ENCODE measurements around the gene PPIE. TPM values are rescaled to one million over a fixed set of nuclear protein-coding genes. Genes with fewer than 3 reads are reported as not detected.

PPIE gene
- total and polyA plus RNA-seq, 2 of the 13 experiments (the other 11 are each of a cell fraction or from before 2014, with no cell fraction given), result 15.3 to 26.3 TPM

DNA sequence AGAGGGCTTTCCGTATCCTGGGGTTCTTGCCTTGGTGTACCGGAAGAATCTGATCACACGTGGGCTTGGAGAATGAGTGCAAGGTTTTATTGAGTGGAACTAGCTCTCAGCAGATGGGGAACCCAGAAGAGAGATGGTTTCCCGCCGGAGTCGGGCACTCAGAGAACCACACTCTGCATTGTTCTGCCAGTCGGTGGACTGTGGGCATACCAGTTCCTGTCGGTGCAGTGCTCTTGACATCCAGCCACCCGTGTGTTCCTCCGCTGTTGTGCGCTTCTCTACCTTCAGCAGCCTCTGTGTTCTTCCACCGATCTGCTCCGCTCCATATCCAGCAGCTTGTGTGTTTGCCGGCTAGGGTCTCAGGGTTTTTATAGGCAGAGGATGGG lies 10.8 kb upstream of the PPIE start:
- no peak overlapping the region for H3K27ac ChIP-seq (ENCODE audit: extremely low read length, insufficient read depth, low read length)
- no peak overlapping the region for H3K4me3 ChIP-seq (replicated peaks in 1 of 3; ENCODE audit: insufficient read depth in 1 of 3, low read depth in 2 of 3, low read length in 3 of 3)
- no peaks in the 10 kb centered on the region for H3K36me3 ChIP-seq (replicated peaks in 1 of 2; ENCODE audit: control insufficient read depth in 1 of 2, insufficient read depth in 2 of 2, low read length in 2 of 2)
- DNase-seq (ENCODE audit: low spot score), result no peak
- WGBS (ENCODE audit: low lambda C conversion rate), result 64% methylated on average over 11 of the region's 14 CpGs
- ChIA-PET CTCF (ENCODE audit: low intra/inter-chr PET ratio, low total read pairs) (no interaction called here), POLR2A (no interaction called here)
- H3K4me1 ChIP-seq (ENCODE audit: insufficient read depth, low read length), result no peaks in the 10 kb centered on the region
- ATAC-seq, result no peak
- H3K27me3 ChIP-seq (ENCODE audit: control insufficient read depth in 1 of 2, insufficient read depth in 2 of 2, low read length in 2 of 2), result peaks cover 2 to 20% of the 10 kb centered on the region in 2 experiments; a peak in 4 of 5 replicates
- H3K4me2 ChIP-seq (ENCODE audit: low read depth, low read length), result no peak overlapping the region
- intact Hi-C loops (cut with micrococcal nuclease; ENCODE audit: unreplicated experiment) (no loop called here), in situ Hi-C loops (cut with HindIII; ENCODE audit: extremely low pct_ligation_motif_present, low pct_unique_long_range_greater_than_20kb) (loop anchor here (10.0 kb wide), 1 partner anchor 123 kb away; no protein-coding TSS in a partner anchor)
- TF ChIP-seq KMT2B (CRISPR knock-in tag; IDR thresholded peaks at IDR 0.05) (no peak), SSRP1 (CRISPR knock-in tag; IDR thresholded peaks at IDR 0.05) (no peak), ATRX (CRISPR knock-in tag; IDR thresholded peaks at IDR 0.05; ENCODE audit: borderline replicate concordance) (no peak), NR1H2 (CRISPR knock-in tag; IDR thresholded peaks at IDR 0.05; ENCODE audit: borderline replicate concordance, low read depth) (no peak), ZNF720 (CRISPR knock-in tag; IDR thresholded peaks at IDR 0.05) (no peak), FOXJ3 (CRISPR knock-in tag; IDR thresholded peaks at IDR 0.05; ENCODE audit: borderline replicate concordance) (no peak), ATF6 (CRISPR knock-in tag; conservative IDR thresholded peaks at IDR 0.05) (no peak), ZKSCAN1 (IDR thresholded peaks at IDR 0.05; ENCODE audit: low read length) (no peak), ZNF567 (CRISPR knock-in tag; IDR thresholded peaks at IDR 0.05; ENCODE audit: borderline replicate concordance) (no peak), BORCS8-MEF2B (CRISPR knock-in tag; IDR thresholded peaks at IDR 0.05) (no peak), FOSL1 (CRISPR knock-in tag; IDR thresholded peaks at IDR 0.05; ENCODE audit: borderline replicate concordance) (no peak), HOXD1 (CRISPR knock-in tag; IDR thresholded peaks at IDR 0.05) (no peak), TFDP2 (CRISPR knock-in tag; IDR thresholded peaks at IDR 0.05) (no peak)
- TF ChIP-seq, protein P1, sequence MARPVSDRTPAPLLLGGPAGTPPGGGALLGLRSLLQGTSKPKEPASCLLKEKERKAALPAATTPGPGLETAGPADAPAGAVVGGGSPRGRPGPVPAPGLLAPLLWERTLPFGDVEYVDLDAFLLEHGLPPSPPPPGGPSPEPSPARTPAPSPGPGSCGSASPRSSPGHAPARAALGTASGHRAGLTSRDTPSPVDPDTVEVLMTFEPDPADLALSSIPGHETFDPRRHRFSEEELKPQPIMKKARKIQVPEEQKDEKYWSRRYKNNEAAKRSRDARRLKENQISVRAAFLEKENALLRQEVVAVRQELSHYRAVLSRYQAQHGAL (CRISPR knock-in tag; IDR thresholded peaks at IDR 0.05; ENCODE audit: not compliant biosample characterization), result no peak
- H4K20me1 ChIP-seq (ENCODE audit: insufficient read depth, low read length), result no peaks in the 10 kb centered on the region
- no peak for FAIRE-seq
- H2AFZ ChIP-seq (ENCODE audit: low read length), result no peak overlapping the region
- no peak overlapping the region for H3K9ac ChIP-seq (ENCODE audit: insufficient read depth, low read depth, low read length)
- no peaks in the 10 kb centered on the region for H3K79me2 ChIP-seq (ENCODE audit: insufficient read depth, low read length)
- H3K9me3 ChIP-seq (ENCODE audit: low read length), result no peaks in the 10 kb centered on the region
- no TSS peak for BruUV-seq (replicated peaks)
